HL-60 (cell line): ENCODE results near the gene ITGAL.
"Not testable (repeated sequence)": the region's sequence is repeated elsewhere in the genome, so short reads cannot be mapped to it uniquely, and the experiment has no call there.

Experiments used
- DNase-seq, 2 experiments: peaks; one replicate each; pipeline ENCODE4 v3.0.0-alpha.2; 2010 to 2020; ENCODE audit warnings: low read depth in 1 of 2, low spot score in 1 of 2
- H3K27ac ChIP-seq: fragments of 250-450 bp; sonication (Bioruptor Pico); replicated peaks from 2 replicates; pipeline ENCODE4 v1.5.1; 2020; ENCODE audit warnings: mild to moderate bottlenecking, moderate library complexity
- H3K27me3 ChIP-seq: fragments of 250-450 bp; sonication (Bioruptor Pico); 2 replicates; pipeline ENCODE4 v1.5.1; 2021; ENCODE audit warnings: mild to moderate bottlenecking, moderate library complexity; ENCODE audit not compliant: insufficient read depth, poor library complexity, severe bottlenecking
- H3K4me3 ChIP-seq: replicated peaks from 2 replicates; pipeline ENCODE4 v1.5.1; 2011; ENCODE audit warnings: mild to moderate bottlenecking, control low read depth, low read length; ENCODE audit not compliant: insufficient read depth
- CTCF ChIP-seq: IDR thresholded peaks from one replicate; pipeline ENCODE4 v1.5.1; 2011; ENCODE audit warnings: low read length, control low read depth, inconsistent platforms; ENCODE audit not compliant: insufficient read depth
- POLR2AphosphoS5 ChIP-seq: IDR thresholded peaks from 2 replicates; pipeline ENCODE4 v1.6.1; 2012; ENCODE audit warnings: low read depth
- REST ChIP-seq: IDR thresholded peaks from 2 replicates; pipeline ENCODE4 v1.6.1; 2012; ENCODE audit warnings: low read depth; ENCODE audit not compliant: insufficient replicate concordance
- SPI1 ChIP-seq: IDR thresholded peaks from 2 replicates; pipeline ENCODE4 v1.6.1; 2012; ENCODE audit warnings: low read depth, mild to moderate bottlenecking, borderline replicate concordance

The ITGAL gene

GRCh38 chr16:30521873-30522641 lies 49.5 kb downstream of the ITGAL start:
- Histone ChIP-seq H3K27me3 (no peaks in the 10 kb centered on the region), H3K4me3 (no peak overlapping the region), H3K27ac (no peak overlapping the region)
- TF ChIP-seq POLR2AphosphoS5: peak; percentile 6; the same call in 1 of the 2 replicates
- TF ChIP-seq CTCF: no peak
- no peak for DNase-seq

- not testable (repeated sequence) for H3K27me3 ChIP-seq, H3K4me3 ChIP-seq, DNase-seq, H3K27ac ChIP-seq
- TF ChIP-seq POLR2AphosphoS5: peak; percentile 32
Observed at GRCh38 chr16:30522702-30523463, 50.3 kb downstream of the ITGAL start.

- Histone ChIP-seq H3K27ac (no peak overlapping the region), H3K27me3 (no peaks in the 10 kb centered on the region), H3K4me3 (no peak overlapping the region)
- TF ChIP-seq REST (no peak), SPI1 (no peak; the same call in 1 of the 2 replicates), POLR2AphosphoS5 (peak; percentile 18; the same call in 1 of the 2 replicates)
- peak in 1 of 2 experiments; percentile 23 for DNase-seq
Observed at GRCh38 chr16:30523768-30524574, 51.4 kb downstream of the ITGAL start.

- Histone ChIP-seq H3K27me3 (no peaks in the 10 kb centered on the region), H3K4me3 (no peak overlapping the region), H3K27ac (no peak overlapping the region)
- DNase-seq: no peak
- 0 out of 2 replicates have a peak, but pooled peaks have one; percentile 4 for TF ChIP-seq POLR2AphosphoS5
- TF ChIP-seq SPI1: no peak
- TF ChIP-seq CTCF: no peak
Observed at GRCh38 chr16:30524575-30525568, 52.3 kb downstream of the ITGAL start.

- TF ChIP-seq SPI1: peak; percentile 79
- TF ChIP-seq POLR2AphosphoS5: no peak
- peak overlapping the region; percentile 66 for H3K27ac ChIP-seq
- H3K27me3 ChIP-seq: no peaks in the 10 kb centered on the region
- DNase-seq: no peak
- peak overlapping the region; percentile 87 for H3K4me3 ChIP-seq
Observed at GRCh38 chr16:30525844-30526136, 53.2 kb downstream of the ITGAL start.
